GM12864 (cell line): Measurements from ENCODE around the gene LRTM1.

Experiments
- DNase-seq: peaks from one replicate; pipeline ENCODE4 v3.0.0-alpha.2; 2011; ENCODE audit warnings: low read depth
- H3K4me3 ChIP-seq: 2 replicates; pipeline ENCODE4 v1.5.1; 2011; ENCODE audit warnings: mild to moderate bottlenecking, low read depth, low read length, control low read depth
- CTCF ChIP-seq: IDR thresholded peaks from 2 replicates; pipeline ENCODE4 v1.5.1; 2011; ENCODE audit warnings: low read depth, mild to moderate bottlenecking, moderate library complexity, low read length, control low read depth, inconsistent platforms; ENCODE audit errors: missing control alignments

The LRTM1 gene

DNA sequence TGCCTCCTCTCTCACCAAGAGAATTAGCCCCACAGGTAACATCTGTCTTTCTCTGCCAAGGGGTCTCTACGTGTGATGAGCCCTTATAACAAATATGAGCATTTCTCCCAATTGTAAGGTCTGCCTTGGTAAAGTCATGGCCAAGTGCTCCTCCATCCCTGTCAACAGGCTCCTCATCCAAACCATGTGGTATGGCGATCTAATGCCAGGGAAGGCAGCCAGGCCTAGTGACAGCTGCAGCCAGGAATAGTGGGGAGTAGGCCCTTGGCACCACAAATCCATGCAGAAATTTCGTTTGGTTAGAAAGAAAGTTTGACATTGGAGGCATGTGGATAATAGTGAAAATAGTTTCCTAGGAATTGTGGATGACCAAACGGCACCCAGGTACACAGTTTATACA is 4.7 kb upstream of the LRTM1 start:
- no peak for TF ChIP-seq CTCF
- H3K4me3 ChIP-seq, result no peak overlapping the region
- DNase-seq, result no peak

- no peak overlapping the region for H3K4me3 ChIP-seq
- no peak for TF ChIP-seq CTCF
- no peak for DNase-seq
Measured at GRCh38 chr3:54931182-54931581, 3.3 kb upstream of the LRTM1 start.

GRCh38 chr3:54918516-54918915 is 9.3 kb downstream of the LRTM1 start:
- no peak for TF ChIP-seq CTCF

GRCh38 chr3:54917862-54918261 is 10.0 kb downstream of the LRTM1 start:
- H3K4me3 ChIP-seq, result no peak overlapping the region
- no peak for TF ChIP-seq CTCF
- DNase-seq, result no peak

More at GRCh38 chr3:54918516-54918915, 9.3 kb downstream of the LRTM1 start:
- no peak overlapping the region for H3K4me3 ChIP-seq
- DNase-seq, result no peak

DNA sequence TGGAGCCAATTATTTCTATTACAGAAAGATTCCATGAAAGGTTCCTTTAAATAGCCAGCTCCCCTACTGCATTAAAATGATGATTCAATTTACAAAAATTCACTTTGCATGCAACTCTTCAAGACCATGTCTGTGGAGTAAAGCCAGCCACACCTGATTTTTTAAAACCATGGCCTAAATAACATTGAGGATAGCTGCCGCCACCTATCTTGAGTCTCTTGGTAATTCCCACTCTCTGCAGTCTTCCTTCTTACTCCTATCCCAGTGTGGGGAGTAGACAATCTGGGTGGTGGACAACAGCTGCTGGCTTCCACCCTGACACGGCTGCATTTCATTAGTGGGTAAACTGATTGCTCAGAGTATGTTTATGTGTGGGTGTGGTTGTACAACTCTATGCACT is 10.7 kb downstream of the LRTM1 start:
- TF ChIP-seq CTCF, result no peak
- H3K4me3 ChIP-seq, result no peak overlapping the region
- no peak for DNase-seq

DNA sequence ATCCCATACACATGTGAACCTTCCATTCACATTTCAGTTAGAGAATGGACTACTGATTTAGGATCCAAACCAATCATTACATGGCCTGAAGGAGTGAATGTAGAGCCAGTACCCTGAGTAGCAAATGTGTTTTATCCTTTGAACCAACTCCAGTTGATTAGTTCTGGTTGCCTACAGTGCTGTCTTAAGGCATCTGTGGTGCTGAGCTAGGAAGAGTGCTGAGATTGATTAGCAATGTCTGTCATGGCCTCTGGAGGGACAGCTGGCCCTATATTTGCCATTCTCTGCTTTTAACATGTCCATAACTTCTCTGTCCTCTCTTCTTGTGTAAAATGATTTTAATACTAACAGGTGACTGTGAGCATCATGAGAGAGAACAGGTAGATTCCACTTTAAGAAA is 11.1 kb downstream of the LRTM1 start:
- no peak for DNase-seq
- no peak overlapping the region for H3K4me3 ChIP-seq
- TF ChIP-seq CTCF, result no peak

DNA sequence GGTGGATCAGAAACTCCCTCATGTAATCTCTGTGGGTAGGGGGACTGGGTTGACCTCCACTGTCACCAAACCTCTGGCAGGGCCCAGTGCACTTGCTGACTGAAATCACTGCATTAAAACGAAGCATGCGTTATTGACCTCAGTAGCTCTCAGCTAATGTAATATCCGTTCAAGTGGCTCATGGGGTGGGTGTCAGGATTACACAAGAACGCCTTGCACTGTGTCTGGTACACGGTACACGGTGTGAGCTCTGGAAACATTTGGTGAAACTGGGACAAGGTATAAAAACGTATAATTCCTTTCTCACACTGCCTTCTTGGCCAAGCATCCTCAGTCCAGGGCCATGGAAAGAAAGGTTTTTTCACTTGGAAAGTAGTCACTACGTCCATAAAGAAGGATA is 11.9 kb downstream of the LRTM1 start:
- no peak for TF ChIP-seq CTCF
- no peak for DNase-seq

More for the DNA sequence above, 11.9 kb downstream of the LRTM1 start:
- no peak overlapping the region for H3K4me3 ChIP-seq
